Retina (tissue), 1 donor: ENCODE measurements around the gene FSTL3.
"Not testable (repeated sequence)": the region's sequence is repeated elsewhere in the genome, so short reads cannot be mapped to it uniquely, and the experiment has no call there.

Source experiments
- DNase-seq: peaks from one replicate; pipeline ENCODE4 v3.0.0-alpha.2; 2016

Gene FSTL3

DNA sequence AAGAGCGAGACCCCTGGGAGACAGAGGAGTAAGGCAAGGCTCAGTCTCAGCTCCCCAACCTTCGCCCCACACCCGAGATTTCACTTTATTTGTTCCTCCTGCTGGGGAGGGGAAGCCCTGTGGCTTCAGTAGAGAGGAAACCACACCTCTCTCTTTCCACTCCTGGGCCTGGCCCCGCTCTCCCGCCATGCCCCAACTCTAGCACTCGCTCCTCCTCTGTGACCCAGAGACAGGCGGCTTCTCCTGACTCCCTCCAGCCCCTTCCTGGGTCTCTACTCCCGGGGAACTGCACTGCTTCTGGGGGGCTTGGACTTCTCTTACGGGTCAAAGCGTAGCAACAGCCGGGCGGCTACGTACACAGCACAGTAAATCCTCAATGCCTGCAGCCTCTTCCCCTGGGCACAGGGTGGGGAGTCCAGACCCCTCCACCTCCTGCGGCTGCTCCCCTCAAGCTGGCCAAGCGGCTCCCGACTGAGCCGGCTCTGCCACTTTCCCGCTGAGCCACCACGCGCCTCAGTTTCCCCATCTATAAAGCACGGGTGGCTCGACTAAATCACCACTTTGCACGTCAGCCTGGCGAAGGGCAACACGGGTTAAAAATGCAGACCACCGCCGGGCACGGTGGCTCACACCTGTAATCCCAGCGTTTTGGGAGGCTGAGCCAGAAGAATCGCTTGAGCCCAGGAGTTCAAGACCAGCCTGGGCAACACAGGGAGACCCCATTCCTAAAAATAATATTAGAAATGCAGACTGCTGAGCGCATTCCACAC, 14.6 kb upstream of the FSTL3 start:
- no peak for DNase-seq

- DNase-seq, result no peak
These were observed 13.8 kb upstream of the FSTL3 start for GRCh38 chr19:662207-662961.

DNA sequence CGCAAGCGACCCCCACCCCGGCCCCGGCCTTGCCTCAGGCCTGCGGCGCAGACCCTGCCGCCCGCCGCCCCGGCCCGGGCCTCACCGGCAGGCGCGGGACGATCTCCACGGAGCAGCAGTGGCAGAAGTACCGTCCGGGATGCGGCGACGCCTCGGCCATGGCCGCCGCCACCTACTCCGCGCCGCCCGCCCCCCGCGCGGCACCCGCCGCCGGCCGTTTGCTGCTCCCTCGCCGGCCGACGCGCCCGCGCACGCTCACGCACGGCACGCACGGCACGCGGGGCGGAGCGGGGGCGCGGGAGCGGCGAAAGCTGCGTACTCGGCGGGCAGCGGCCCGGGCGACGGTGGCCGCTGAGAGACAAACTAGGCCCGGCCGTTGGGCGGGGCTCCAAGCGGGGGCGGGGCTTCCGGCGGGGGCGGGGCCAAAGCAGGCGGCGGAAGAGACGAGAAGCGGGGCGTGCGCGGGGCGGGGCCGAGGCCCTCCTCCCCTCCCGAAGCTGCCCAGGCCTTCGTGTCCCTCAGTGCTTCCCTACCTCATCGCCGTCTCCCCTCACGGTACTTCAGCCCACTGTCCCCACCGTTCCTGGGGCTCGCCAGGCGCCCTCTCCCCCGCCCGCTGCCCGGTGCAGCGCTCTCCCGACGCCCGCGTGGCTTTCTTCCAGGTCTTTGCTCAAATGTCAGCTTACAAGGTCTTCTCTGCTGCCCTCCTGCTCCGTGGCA, 13.1 kb upstream of the FSTL3 start, which contains the start of gene RNF126:
TSS of gene RNF126 (minus strand) at position 253 of the 720 bp plus-strand sequence. CDS start at position 160, 93 bp downstream.
- DNase-seq, result peak; percentile 90

DNA sequence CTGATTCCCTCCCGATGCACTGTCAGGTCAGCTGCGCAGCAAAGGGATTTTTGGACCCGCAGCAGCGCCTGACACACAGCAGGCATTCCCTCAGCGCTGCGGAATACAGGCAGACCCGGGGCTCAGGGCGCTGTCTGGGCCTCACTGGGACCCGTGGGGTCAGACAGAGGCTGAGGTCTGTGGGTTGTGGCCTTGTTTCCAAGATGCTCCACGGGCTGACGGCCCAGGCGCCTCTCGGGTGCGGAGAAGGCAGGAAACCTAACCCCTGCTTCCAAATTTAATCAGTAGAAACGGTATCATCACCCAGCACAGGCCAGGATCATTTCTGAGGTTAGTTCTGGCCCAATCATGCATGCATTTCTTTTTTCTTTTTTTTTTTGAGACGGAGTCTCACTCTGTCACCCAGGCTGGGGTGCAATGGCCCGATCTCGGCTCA, 12.5 kb upstream of the FSTL3 start:
- DNase-seq, result no peak

GRCh38 chr19:664913-665443, 11.2 kb upstream of the FSTL3 start:
- peak; percentile 95 for DNase-seq

DNA sequence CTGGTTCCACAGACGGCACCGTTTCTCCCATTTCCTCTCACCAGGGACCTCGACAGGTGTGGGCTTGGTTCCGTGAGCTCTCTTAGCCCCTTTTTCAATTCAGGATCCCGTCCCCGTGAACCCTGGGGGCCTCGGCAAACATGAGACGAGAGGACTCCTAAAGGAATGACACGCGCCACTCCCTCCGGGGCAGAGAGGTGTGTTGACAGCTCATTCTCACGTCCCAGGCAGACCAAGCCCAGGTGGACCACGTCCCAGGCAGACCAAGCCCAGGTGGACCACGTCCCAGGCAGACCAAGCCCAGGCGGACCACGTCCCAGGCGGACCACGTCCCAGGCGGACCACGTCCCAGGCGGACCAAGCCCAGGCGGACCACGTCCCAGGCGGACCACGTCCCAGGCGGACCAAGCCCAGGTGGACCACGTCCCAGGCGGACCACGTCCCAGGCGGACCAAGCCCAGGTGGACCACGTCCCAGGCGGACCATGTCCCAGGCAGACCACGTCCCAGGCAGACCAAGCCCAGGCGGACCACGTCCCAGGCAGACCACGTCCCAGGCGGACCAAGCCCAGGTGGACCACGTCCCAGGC, 9.1 kb upstream of the FSTL3 start:
- DNase-seq, result not testable (repeated sequence)

GRCh38 chr19:668675-669434, 7.3 kb upstream of the FSTL3 start:
- DNase-seq, result not testable (repeated sequence)

- DNase-seq, result no peak
These were observed 5.5 kb upstream of the FSTL3 start for GRCh38 chr19:670609-671075.

- DNase-seq, result no peak
These were observed 1.7 kb upstream of the FSTL3 start for GRCh38 chr19:674282-675151.

- DNase-seq, result no peak
These were observed 219 bp upstream of the FSTL3 start for GRCh38 chr19:676007-676338.

GRCh38 chr19:677201-677600, 1.0 kb downstream of the FSTL3 start:
- DNase-seq, result no peak

- DNase-seq, result no peak
These were observed 1.6 kb downstream of the FSTL3 start for GRCh38 chr19:677601-678436.

- no peak for DNase-seq
These were observed 2.7 kb downstream of the FSTL3 start for GRCh38 chr19:678791-679388.

GRCh38 chr19:679418-680286, 3.5 kb downstream of the FSTL3 start:
- peak; percentile 52 for DNase-seq

GRCh38 chr19:680287-681028, 4.3 kb downstream of the FSTL3 start:
- peak; percentile 94 for DNase-seq

DNA sequence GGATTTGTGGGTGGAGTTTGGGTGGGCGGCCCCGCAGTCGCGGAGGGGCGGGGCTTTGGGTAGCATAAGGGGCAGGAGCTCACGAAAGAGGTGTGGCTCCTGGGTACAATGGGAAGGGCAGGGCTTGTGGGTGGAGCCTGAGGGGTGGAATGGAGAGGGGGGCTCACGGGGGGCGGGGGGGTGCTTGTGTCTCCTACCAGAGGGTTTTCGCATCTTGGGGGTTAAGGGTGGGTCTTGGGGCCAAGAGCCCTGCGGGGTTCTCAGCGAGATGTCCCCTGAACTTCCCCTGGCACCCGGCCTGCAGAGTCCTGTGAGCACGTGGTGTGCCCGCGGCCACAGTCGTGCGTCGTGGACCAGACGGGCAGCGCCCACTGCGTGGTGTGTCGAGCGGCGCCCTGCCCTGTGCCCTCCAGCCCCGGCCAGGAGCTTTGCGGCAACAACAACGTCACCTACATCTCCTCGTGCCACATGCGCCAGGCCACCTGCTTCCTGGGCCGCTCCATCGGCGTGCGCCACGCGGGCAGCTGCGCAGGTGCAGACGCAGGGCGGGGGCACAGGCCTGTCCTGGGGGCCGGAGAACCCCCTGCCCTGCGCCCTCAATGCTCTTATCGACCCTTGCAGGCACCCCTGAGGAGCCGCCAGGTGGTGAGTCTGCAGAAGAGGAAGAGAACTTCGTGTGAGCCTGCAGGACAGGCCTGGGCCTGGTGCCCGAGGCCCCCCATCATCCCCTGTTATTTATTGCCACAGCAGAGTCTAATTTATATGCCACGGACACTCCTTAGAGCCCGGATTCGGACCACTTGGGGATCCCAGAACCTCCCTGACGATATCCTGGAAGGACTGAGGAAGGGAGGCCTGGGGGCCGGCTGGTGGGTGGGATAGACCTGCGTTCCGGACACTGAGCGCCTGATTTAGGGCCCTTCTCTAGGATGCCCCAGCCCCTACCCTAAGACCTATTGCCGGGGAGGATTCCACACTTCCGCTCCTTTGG, 5.1 kb downstream of the FSTL3 start:
- DNase-seq, result no peak
